Naive B cell (primary cell): ENCODE results near the gene GDI1. TPM values are rescaled to one million over a fixed set of nuclear protein-coding genes. Genes with fewer than 3 reads are reported as not detected.

Experiments
- ATAC-seq, 2 donors: fragments of 150-1000 bp; cut with Tn5 transposase; 2 replicates each; pipeline ENCODE4 v1.10.0; 2021; ENCODE audit warnings: low read depth in 2 of 2, mild to moderate bottlenecking in 2 of 2, moderate library complexity in 2 of 2
- DNase-seq: peaks from one replicate; pipeline ENCODE4 v3.0.0; 2022
- H3K27ac Mint-ChIP-seq, 6 donors: one replicate each; pipeline ENCODE4 v1.8.0; 2020 to 2022; ENCODE audit warnings: mild to moderate bottlenecking in 6 of 6, mixed read lengths in 6 of 6, moderate library complexity in 5 of 6, inconsistent platforms in 2 of 6
- H3K27me3 Mint-ChIP-seq, 3 donors: one replicate each; pipeline ENCODE4 v1.8.0; 2021 to 2022; ENCODE audit warnings: mixed read lengths in 3 of 3, mild to moderate bottlenecking in 1 of 3
- H3K36me3 Mint-ChIP-seq, 2 donors: one replicate each; pipeline ENCODE4 v1.8.0; 2020 to 2022; ENCODE audit warnings: mixed read lengths in 2 of 2, inconsistent platforms in 1 of 2, mild to moderate bottlenecking in 1 of 2
- H3K4me1 Mint-ChIP-seq, 3 donors: one replicate each; pipeline ENCODE4 v1.8.0; 2020 to 2022; ENCODE audit warnings: mixed read lengths in 3 of 3, inconsistent platforms in 1 of 3, mild to moderate bottlenecking in 1 of 3, moderate library complexity in 1 of 3
- H3K4me3 Mint-ChIP-seq, 8 donors: one replicate each; pipeline ENCODE4 v1.8.0; 2020 to 2022; ENCODE audit warnings: mild to moderate bottlenecking in 8 of 8, mixed read lengths in 8 of 8, moderate library complexity in 8 of 8, inconsistent platforms in 2 of 8
- H3K9me3 Mint-ChIP-seq, 7 donors: one replicate each; pipeline ENCODE4 v1.8.0; 2020 to 2022; ENCODE audit warnings: mixed read lengths in 7 of 7, mild to moderate bottlenecking in 5 of 7, inconsistent platforms in 2 of 7, moderate library complexity in 1 of 7
- polyA plus RNA-seq, 6 donors: library from polyadenylated mRNA; unstranded; fragments of 300-500 nt; fragmentation: Illumina TruSeq; gene quantifications; one replicate each; pipeline ENCODE4 v1.2.3, GENCODE V29; 2021; ENCODE audit warnings: low read depth in 6 of 6

The GDI1 gene
- polyA plus RNA-seq, 6 donors from 2014 or later, result 28.4 to 44.3 (median 35.5) TPM

GRCh38 chrX:154487518-154488290 is 50.8 kb downstream of the GDI1 start:
- peaks cover 0 to 3% (median 0%) of the 10 kb centered on the region in 7 donors for H3K9me3 Mint-ChIP-seq
- ATAC-seq (no peak), DNase-seq (no peak)
- H3K27me3 Mint-ChIP-seq, result no peaks in the 10 kb centered on the region
- H3K36me3 Mint-ChIP-seq, result no peaks in the 10 kb centered on the region
- peak overlapping the region in 3 of 6 donors; percentile 20 to 90 (median 62) for H3K27ac Mint-ChIP-seq
- peaks cover 21 to 33% (median 22%) of the 10 kb centered on the region in 3 donors for H3K4me1 Mint-ChIP-seq
- H3K4me3 Mint-ChIP-seq, result peak overlapping the region; percentile 48 to 91 (median 80)

- ATAC-seq (no peak), DNase-seq (no peak)
- no peaks in the 10 kb centered on the region for H3K36me3 Mint-ChIP-seq
- H3K4me1 Mint-ChIP-seq, result peaks cover 18 to 31% (median 21%) of the 10 kb centered on the region in 3 donors
- peaks cover 0 to 3% (median 0%) of the 10 kb centered on the region in 7 donors for H3K9me3 Mint-ChIP-seq
- H3K27me3 Mint-ChIP-seq, result no peaks in the 10 kb centered on the region
- peak overlapping the region; percentile 47 to 93 (median 86) for H3K4me3 Mint-ChIP-seq
- peak overlapping the region in 2 of 6 donors; percentile 19 to 20 for H3K27ac Mint-ChIP-seq
Measured at GRCh38 chrX:154488336-154489075, 51.6 kb downstream of the GDI1 start.

GRCh38 chrX:154489182-154489581 is 52.2 kb downstream of the GDI1 start:
- Mint-ChIP-seq H3K9me3 (peaks cover 0 to 3% (median 0%) of the 10 kb centered on the region in 7 donors), H3K36me3 (no peaks in the 10 kb centered on the region), H3K27ac (peak overlapping the region in 3 of 6 donors; percentile 32 to 84 (median 69)), H3K4me1 (peaks cover 18 to 31% (median 21%) of the 10 kb centered on the region in 3 donors), H3K4me3 (peak overlapping the region; percentile 35 to 94 (median 87)), H3K27me3 (no peaks in the 10 kb centered on the region)
- DNase-seq, result no peak
- no peak for ATAC-seq

- Mint-ChIP-seq H3K27ac (peak overlapping the region in 5 of 6 donors; percentile 63 to 95 (median 84)), H3K4me1 (peaks cover 18 to 31% (median 21%) of the 10 kb centered on the region in 3 donors), H3K36me3 (no peaks in the 10 kb centered on the region), H3K27me3 (no peaks in the 10 kb centered on the region), H3K4me3 (peak overlapping the region; percentile 83 to 94 (median 90)), H3K9me3 (peaks cover 0 to 3% (median 0%) of the 10 kb centered on the region in 7 donors)
- DNase-seq (no peak), ATAC-seq (peak in 1 of 2 donors; percentile 4)
Measured at GRCh38 chrX:154490021-154490413, 53.1 kb downstream of the GDI1 start.

GRCh38 chrX:154490414-154491083 is 53.6 kb downstream of the GDI1 start, which contains the start of gene SLC10A3:
TSS of gene SLC10A3 (minus strand) at chrX:154490629. CDS start at chrX:154488940, 1,689 bp downstream.
- Mint-ChIP-seq H3K9me3 (peaks cover 0 to 3% (median 0%) of the 10 kb centered on the region in 7 donors), H3K27ac (peak within 1 kb of the TSS; percentile 84 to 97 (median 95)), H3K27me3 (no peaks in the 10 kb centered on the region), H3K36me3 (no peaks in the 10 kb centered on the region), H3K4me3 (peak within 1 kb of the TSS; percentile 83 to 94 (median 92)), H3K4me1 (peaks cover 18 to 29% (median 21%) of the 10 kb centered on the region in 3 donors)
- DNase-seq (peak; percentile 84), ATAC-seq (peak; percentile 84 to 86)

Other genes starting within 250 kb of the GDI1 start
- not detected for gene OPN1MW2, start 217.4 kb upstream of the GDI1 start, polyA plus RNA-seq
- under 1 TPM in 1 of 6 donors, not detected in 5; 0.13 TPM for gene OPN1MW3, start 179.6 kb upstream of the GDI1 start, polyA plus RNA-seq
- gene TEX28, start 142.0 kb upstream of the GDI1 start, polyA plus RNA-seq, result not detected
- gene TKTL1, start 141.4 kb upstream of the GDI1 start, polyA plus RNA-seq, result under 1 TPM in 5 of 6 donors, not detected in 1; 0.27 to 0.57 (median 0.38) TPM
- gene FLNA, start 62.5 kb upstream of the GDI1 start, polyA plus RNA-seq, result 100 to 1,000 TPM in 2 of 6 donors, 10 to 100 TPM in 4; 39.6 to 269 (median 78.3) TPM
- gene EMD, start 57.9 kb upstream of the GDI1 start, polyA plus RNA-seq, result 10 to 100 TPM; 25.0 to 29.6 (median 27.2) TPM
- gene RPL10, start 38.8 kb upstream of the GDI1 start, polyA plus RNA-seq, result 1,000 to 10,000 TPM; 3,636 to 5,147 (median 4,635) TPM
- 10 to 100 TPM in 5 of 6 donors, 1 to 10 TPM in 1; 9.5 to 23.1 (median 14.3) TPM for gene DNASE1L1, start 27.9 kb upstream of the GDI1 start, polyA plus RNA-seq
- 10 to 100 TPM; 31.6 to 50.2 (median 36.6) TPM for gene TAFAZZIN, start 25.6 kb upstream of the GDI1 start, polyA plus RNA-seq
- gene ATP6AP1, start 8.5 kb upstream of the GDI1 start, polyA plus RNA-seq, result 100 to 1,000 TPM in 1 of 6 donors, 10 to 100 TPM in 5; 81.8 to 173 (median 88.7) TPM
- gene FAM50A, start 7.0 kb downstream of the GDI1 start, polyA plus RNA-seq, result 10 to 100 TPM; 23.8 to 35.2 (median 28.2) TPM
- 1 to 10 TPM in 3 of 6 donors, under 1 TPM in 3; 0.68 to 1.6 (median 0.99) TPM for gene PLXNA3, start 21.1 kb downstream of the GDI1 start, polyA plus RNA-seq
- 10 to 100 TPM; 36.4 to 47.6 (median 40.9) TPM for gene LAGE3, start 42.1 kb downstream of the GDI1 start, polyA plus RNA-seq
- gene UBL4A, start 49.5 kb downstream of the GDI1 start, polyA plus RNA-seq, result 10 to 100 TPM; 18.7 to 39.4 (median 33.0) TPM
- 10 to 100 TPM; 33.5 to 65.1 (median 38.0) TPM for gene SLC10A3, start 53.5 kb downstream of the GDI1 start, polyA plus RNA-seq
- gene FAM3A, start 79.1 kb downstream of the GDI1 start, polyA plus RNA-seq, result 10 to 100 TPM; 13.4 to 24.1 (median 16.7) TPM
- gene G6PD, start 109.7 kb downstream of the GDI1 start, polyA plus RNA-seq, result 1 to 10 TPM; 3.3 to 6.1 (median 4.4) TPM
- 10 to 100 TPM; 18.3 to 34.0 (median 26.5) TPM for gene IKBKG, start 110.5 kb downstream of the GDI1 start, polyA plus RNA-seq
- gene CTAG1A, start 148.0 kb downstream of the GDI1 start, polyA plus RNA-seq, result not detected
- not detected for gene CTAG1B, start 182.1 kb downstream of the GDI1 start, polyA plus RNA-seq
- gene CTAG2, start 216.4 kb downstream of the GDI1 start, polyA plus RNA-seq, result not detected